Choroid plexus epithelial cell (primary cell): ENCODE data around the gene MAGEB3.

Experiments used
- DNase-seq: peaks from one replicate; pipeline ENCODE4 v3.0.0-alpha.2; 2010; ENCODE audit warnings: low read depth
- H3K4me3 ChIP-seq: 2 replicates; pipeline ENCODE4 v1.5.1; 2011; ENCODE audit warnings: low read depth, mild to moderate bottlenecking, control low read depth, low read length, moderate library complexity
- CTCF ChIP-seq: conservative IDR thresholded peaks from 2 replicates; pipeline ENCODE4 v1.5.1; 2011; ENCODE audit warnings: low read depth, mild to moderate bottlenecking, control low read depth, inconsistent platforms, low read length, moderate library complexity

The MAGEB3 gene

GRCh38 chrX:30246769-30247489, 16.5 kb downstream of the MAGEB3 start, which contains the start of gene MAGEB1:
TSS of gene MAGEB1 (plus strand) at chrX:30247146. CDS start at chrX:30250494, 3,348 bp downstream.
- TF ChIP-seq CTCF = no peak
- no peak within 1 kb of the TSS for H3K4me3 ChIP-seq
- no peak for DNase-seq

DNA sequence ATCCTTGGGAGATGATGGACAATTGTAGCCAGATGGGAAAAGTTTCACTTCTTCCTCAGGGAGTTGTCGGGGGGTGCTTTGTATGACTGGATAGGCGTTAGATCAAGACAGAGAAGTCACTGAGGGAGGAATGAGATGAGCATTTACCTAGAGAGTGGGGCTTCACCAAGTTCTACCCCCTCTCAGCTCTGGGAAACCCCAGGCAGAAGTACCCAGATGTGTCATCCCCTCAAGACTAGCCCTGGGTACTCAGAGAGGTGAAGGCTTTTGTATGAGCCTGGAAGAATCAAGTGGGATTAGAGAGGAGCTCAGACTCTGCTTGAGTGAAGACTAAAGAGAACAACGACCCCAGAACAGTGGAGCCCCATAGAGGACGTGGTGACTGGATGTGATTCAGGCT, 18.4 kb downstream of the MAGEB3 start:
- no peak overlapping the region for H3K4me3 ChIP-seq
- no peak for TF ChIP-seq CTCF
- DNase-seq = no peak

DNA sequence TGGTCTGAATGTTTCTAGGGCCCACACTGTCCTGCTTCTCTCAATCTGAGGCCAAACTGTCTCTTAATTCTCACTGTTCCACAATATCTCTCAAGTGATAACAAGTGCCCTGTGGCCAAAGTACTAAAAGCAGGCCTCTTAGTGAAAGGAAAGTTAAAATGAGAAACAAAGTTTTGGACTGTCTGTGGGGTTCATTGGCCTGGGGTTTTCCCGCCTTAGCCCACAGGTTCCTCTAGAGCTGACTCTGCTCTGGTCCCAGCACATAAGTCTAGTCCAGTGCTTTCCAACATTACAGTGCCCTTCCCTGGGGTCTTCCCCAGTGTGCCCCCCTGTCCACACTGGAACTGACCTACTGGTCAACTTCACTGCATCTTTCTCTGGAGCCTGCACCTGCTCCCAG, 22.8 kb downstream of the MAGEB3 start:
- no peak for TF ChIP-seq CTCF
- DNase-seq = no peak
- H3K4me3 ChIP-seq = no peak overlapping the region

DNA sequence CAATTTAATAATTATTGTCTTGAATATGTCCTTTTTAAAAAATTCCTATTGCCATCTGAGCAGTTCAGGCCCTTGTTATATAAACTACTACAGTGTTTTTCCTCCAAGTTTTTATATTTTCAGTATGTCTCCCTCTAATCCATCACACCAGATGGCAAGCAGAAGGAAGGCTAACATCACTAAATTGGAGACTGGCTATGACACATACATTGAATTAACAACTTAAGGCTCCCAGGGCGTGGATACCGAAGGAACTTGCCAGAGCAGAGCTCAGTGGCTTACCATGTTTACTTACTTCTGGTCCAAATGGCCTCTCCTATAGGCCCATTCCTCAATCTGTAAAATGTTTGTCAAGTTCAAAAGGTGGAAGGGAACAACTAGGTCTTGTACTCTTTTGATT, 29.5 kb downstream of the MAGEB3 start:
- H3K4me3 ChIP-seq = no peak overlapping the region
- no peak for DNase-seq
- no peak for TF ChIP-seq CTCF

DNA sequence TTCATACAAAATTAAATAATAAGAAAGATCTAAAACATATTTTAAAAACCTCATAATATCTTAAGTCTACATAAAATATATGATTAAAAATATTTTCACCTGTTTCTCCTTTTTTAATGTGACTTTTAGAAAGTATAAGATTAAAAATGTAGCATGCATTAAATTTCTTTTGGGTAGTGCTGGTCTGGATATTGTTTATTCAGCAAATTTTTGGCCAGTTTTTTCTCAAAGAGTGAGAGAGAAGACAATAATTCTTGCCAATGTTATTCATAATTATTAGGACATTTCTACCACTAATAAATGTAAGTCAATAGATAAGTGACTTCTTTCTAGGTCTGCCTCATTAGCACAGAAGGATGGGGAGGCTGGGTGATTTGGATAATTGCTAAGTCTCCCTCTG, 30.6 kb downstream of the MAGEB3 start:
- H3K4me3 ChIP-seq = no peak overlapping the region
- TF ChIP-seq CTCF = no peak
- DNase-seq = no peak

- no peak overlapping the region for H3K4me3 ChIP-seq
- no peak for DNase-seq
- no peak for TF ChIP-seq CTCF
Observed at GRCh38 chrX:30262763-30263162, 32.3 kb downstream of the MAGEB3 start.

- DNase-seq = no peak
- no peak overlapping the region for H3K4me3 ChIP-seq
- TF ChIP-seq CTCF = no peak
Observed at GRCh38 chrX:30270639-30271038, 40.2 kb downstream of the MAGEB3 start.
